Stimulated activated CD4-positive, alpha-beta T cell treated with anti-CD3 and anti-CD28 coated beads, Interleukin-1b, Interleukin-23, amount 100 ng/mL, for 24 hours (primary cell): ENCODE measurements around the gene TFEC.

Source experiments
- DNase-seq, 4 experiments: peaks; one replicate each; pipeline ENCODE4 v3.0.0-alpha.2; 2020; ENCODE audit warnings: low read depth in 4 of 4, low spot score in 1 of 4

The TFEC gene

GRCh38 chr7:115988401-115988800 is 42.2 kb downstream of the TFEC start:
- DNase-seq: no peak

- DNase-seq: no peak
Measured at GRCh38 chr7:115987486-115987885, 43.1 kb downstream of the TFEC start.

- DNase-seq: no peak
Measured at GRCh38 chr7:115984105-115984504, 46.5 kb downstream of the TFEC start.

- no peak for DNase-seq
Measured at GRCh38 chr7:115980159-115980558, 50.4 kb downstream of the TFEC start.

- DNase-seq: no peak
Measured at GRCh38 chr7:115976651-115977050, 53.9 kb downstream of the TFEC start.

- no peak for DNase-seq
Measured at GRCh38 chr7:115975766-115976165, 54.8 kb downstream of the TFEC start.

- no peak for DNase-seq
Measured at GRCh38 chr7:115973406-115973805, 57.2 kb downstream of the TFEC start.

- DNase-seq: no peak
Measured at GRCh38 chr7:115971506-115971905, 59.1 kb downstream of the TFEC start.

GRCh38 chr7:115968596-115968995 is 62.0 kb downstream of the TFEC start:
- DNase-seq: no peak

GRCh38 chr7:115968171-115968570 is 62.4 kb downstream of the TFEC start:
- no peak for DNase-seq

- DNase-seq: no peak
Measured at GRCh38 chr7:115965796-115966475, 64.6 kb downstream of the TFEC start.

GRCh38 chr7:115965236-115965635 is 65.3 kb downstream of the TFEC start:
- DNase-seq: no peak

GRCh38 chr7:115964799-115965198 is 65.8 kb downstream of the TFEC start:
- DNase-seq: no peak

GRCh38 chr7:115962340-115962739 is 68.2 kb downstream of the TFEC start:
- no peak for DNase-seq

- DNase-seq: no peak
Measured at GRCh38 chr7:115953592-115954255, 76.8 kb downstream of the TFEC start.

- no peak for DNase-seq
Measured at GRCh38 chr7:115952832-115953231, 77.7 kb downstream of the TFEC start.

- DNase-seq: no peak
Measured at GRCh38 chr7:115951547-115951946, 79.0 kb downstream of the TFEC start.

- DNase-seq: no peak
Measured at GRCh38 chr7:115941703-115942268, 88.8 kb downstream of the TFEC start.

- DNase-seq: no peak
Measured at GRCh38 chr7:115940460-115941060, 90.0 kb downstream of the TFEC start.

- no peak for DNase-seq
Measured at GRCh38 chr7:115937960-115938359, 92.6 kb downstream of the TFEC start.

GRCh38 chr7:115933471-115933870 is 97.1 kb downstream of the TFEC start:
- DNase-seq: no peak

- DNase-seq: no peak
Measured at GRCh38 chr7:115932880-115933279, 97.7 kb downstream of the TFEC start.
